ENCODE data around the gene BMPER.

BMPER gene

GRCh38 chr7:34190299-34190698 lies 285.0 kb downstream of the BMPER start:
- Mint-ChIP-seq H3K27me3 (no peaks in the 10 kb centered on the region), H3K4me1 (ENCODE audit: low read depth in 2 of 2) (no peaks in the 10 kb centered on the region), H3K36me3 (ENCODE audit: insufficient read depth) (peaks cover 2% of the 10 kb centered on the region), H3K4me3 (no peak overlapping the region), H3K9me3 (peaks cover 0 to 2% of the 10 kb centered on the region in 2 donors), H3K27ac (no peak overlapping the region)
- DNase-seq (no peak), ATAC-seq (replicated peaks) (no peak)

GRCh38 chr7:34191162-34191561 lies 285.8 kb downstream of the BMPER start:
- ATAC-seq (replicated peaks) (no peak), DNase-seq (no peak)
- Mint-ChIP-seq H3K36me3 (ENCODE audit: insufficient read depth) (peaks cover 2% of the 10 kb centered on the region), H3K27me3 (no peaks in the 10 kb centered on the region), H3K4me3 (no peak overlapping the region), H3K9me3 (peaks cover 2 to 4% of the 10 kb centered on the region in 2 donors), H3K4me1 (ENCODE audit: low read depth in 2 of 2) (no peaks in the 10 kb centered on the region), H3K27ac (no peak overlapping the region)

- Mint-ChIP-seq H3K27me3 (no peaks in the 10 kb centered on the region), H3K27ac (no peak overlapping the region), H3K9me3 (peaks cover 2 to 7% of the 10 kb centered on the region in 2 donors), H3K4me3 (no peak overlapping the region), H3K36me3 (ENCODE audit: insufficient read depth) (peaks cover 2% of the 10 kb centered on the region), H3K4me1 (ENCODE audit: low read depth in 2 of 2) (no peaks in the 10 kb centered on the region)
- no peak for ATAC-seq (replicated peaks)
- DNase-seq: no peak
Measured at GRCh38 chr7:34191771-34192479, 286.6 kb downstream of the BMPER start.

GRCh38 chr7:34192906-34193305 lies 287.6 kb downstream of the BMPER start:
- DNase-seq (no peak), ATAC-seq (replicated peaks) (no peak)
- Mint-ChIP-seq H3K4me3 (no peak overlapping the region), H3K27ac (no peak overlapping the region), H3K9me3 (peaks cover 2 to 7% of the 10 kb centered on the region in 2 donors), H3K4me1 (ENCODE audit: low read depth in 2 of 2) (no peaks in the 10 kb centered on the region), H3K27me3 (no peaks in the 10 kb centered on the region), H3K36me3 (ENCODE audit: insufficient read depth) (peaks cover 2% of the 10 kb centered on the region)

- Mint-ChIP-seq H3K9me3 (peaks cover 0 to 7% of the 10 kb centered on the region in 2 donors), H3K4me1 (ENCODE audit: low read depth in 2 of 2) (no peaks in the 10 kb centered on the region), H3K27me3 (no peaks in the 10 kb centered on the region), H3K4me3 (no peak overlapping the region), H3K27ac (no peak overlapping the region), H3K36me3 (ENCODE audit: insufficient read depth) (peaks cover 2% of the 10 kb centered on the region)
- ATAC-seq (replicated peaks): no peak
- no peak for DNase-seq
Measured at GRCh38 chr7:34198231-34198641, 292.9 kb downstream of the BMPER start.
